A673 (cell line): ENCODE measurements around the gene SPAG16. TPM values are rescaled to one million over a fixed set of nuclear protein-coding genes. Genes with fewer than 3 reads are reported as not detected.

Experiments
- BruUV-seq: library from RNA; stranded (reverse); fragments of 400-500 nt; replicated peaks from 2 replicates; lab custom pipeline; 2021; lab: Mats Ljungman, UMichigan
- CTCF ChIA-PET: fragments of 300-600 bp; sonication (Branson Sonifier 250); formaldehyde crosslinking; loops from one replicate; lab custom pipeline; 2022; ENCODE audit warnings: antibody characterized with exemption; lab: Charles Lee
- POLR2A ChIA-PET: fragments of 300-600 bp; sonication (Branson Sonifier 250); formaldehyde crosslinking; loops from one replicate; lab custom pipeline; 2022; ENCODE audit warnings: antibody characterized with exemption; ENCODE audit not compliant: low non-redundant PET; lab: Charles Lee
- DNase-seq: peaks from one replicate; pipeline ENCODE4 v3.0.0-alpha.2; 2015; ENCODE audit warnings: low spot score
- H3K27ac ChIP-seq: fragments of 200-600 bp; sonication (generic); 2 replicates; pipeline ENCODE4 v1.5.1; 2016; ENCODE audit warnings: mixed run types, low read depth, mild to moderate bottlenecking, mixed read lengths, antibody characterized with exemption, low read length; ENCODE audit not compliant: poor library complexity, severe bottlenecking
- H3K27me3 ChIP-seq: fragments of 200-600 bp; sonication (generic); replicated peaks from 2 replicates; pipeline ENCODE4 v1.6.1; 2017; ENCODE audit warnings: mixed run types, low read depth, mild to moderate bottlenecking, mixed read lengths, antibody characterized with exemption, low read length; ENCODE audit not compliant: insufficient read depth, poor library complexity
- H3K36me3 ChIP-seq: fragments of 200-600 bp; sonication (generic); 2 replicates; pipeline ENCODE4 v1.6.1; 2016; ENCODE audit warnings: mixed run types, mild to moderate bottlenecking, mixed read lengths, antibody characterized with exemption, low read length; ENCODE audit not compliant: insufficient read depth, poor library complexity, severe bottlenecking
- H3K4me1 ChIP-seq: fragments of 200-600 bp; sonication (generic); 2 replicates; pipeline ENCODE4 v1.6.1; 2017; ENCODE audit warnings: mixed run types, mild to moderate bottlenecking, mixed read lengths, antibody characterized with exemption, low read length; ENCODE audit not compliant: insufficient read depth, poor library complexity, severe bottlenecking
- H3K4me3 ChIP-seq: fragments of 200-600 bp; sonication (generic); 2 replicates; pipeline ENCODE4 v1.5.1; 2016; ENCODE audit warnings: low read depth, mixed run types, mild to moderate bottlenecking, mixed read lengths, low read length; ENCODE audit not compliant: poor library complexity, severe bottlenecking
- H3K9me3 ChIP-seq: fragments of 200-600 bp; sonication (generic); 2 replicates; pipeline ENCODE4 v1.6.1; 2016; ENCODE audit warnings: mixed run types, low read depth, mild to moderate bottlenecking, mixed read lengths, antibody characterized with exemption, low read length; ENCODE audit not compliant: poor library complexity, severe bottlenecking
- EZH2 ChIP-seq: fragments of 200-600 bp; sonication (generic); IDR thresholded peaks from 2 replicates; pipeline ENCODE4 v1.6.1; 2017; ENCODE audit warnings: borderline replicate concordance, low read depth, mild to moderate bottlenecking, mixed read lengths, antibody characterized with exemption, low read length; ENCODE audit not compliant: poor library complexity, severe bottlenecking
- intact Hi-C: fragments of 100-400 bp; cut with micrococcal nuclease; formaldehyde crosslinking; loops from one replicate; pipeline ENCODE4 v1.10.0; 2022; ENCODE audit not compliant: unreplicated experiment
- total RNA-seq: library from RNA; stranded (reverse); gene quantifications from 2 replicates; pipeline ENCODE4 v1.2.3, GENCODE V29; 2021
- TF ChIP-seq, protein P1 (sequence below): fragments of 300-800, 200-600 bp; sonication (generic); conservative IDR thresholded peaks from 2 replicates; pipeline ENCODE4 v1.5.1; 2017; ENCODE audit warnings: low read depth, mild to moderate bottlenecking, antibody characterized with exemption, low read length, moderate library complexity, mixed read lengths

SPAG16 gene
- total RNA-seq, 1 experiment from 2014 or later = 13.1 TPM

DNA sequence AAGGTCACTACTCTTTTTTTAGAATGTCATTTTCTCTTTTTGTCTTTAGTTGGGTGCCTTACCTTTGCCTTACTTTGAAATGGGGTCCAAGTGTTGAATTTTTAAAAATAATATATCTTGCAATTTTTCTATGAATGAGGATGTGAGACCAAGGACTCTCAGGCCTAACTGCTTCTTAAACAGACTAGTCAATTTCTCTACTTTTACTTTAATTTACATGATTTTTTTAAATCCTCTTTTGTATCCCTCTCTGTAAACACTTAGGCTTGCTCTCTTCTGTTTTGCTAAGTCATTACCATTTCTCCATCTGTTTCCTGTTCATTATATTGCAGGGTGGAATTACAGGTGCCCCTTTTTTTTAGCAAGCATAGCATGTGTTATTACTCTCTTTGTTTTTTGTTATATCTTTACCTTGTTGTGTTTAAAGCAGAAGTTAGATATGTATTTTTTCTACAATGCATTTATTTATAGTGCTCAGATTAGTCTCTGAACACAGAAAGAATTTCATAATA lies 261.8 kb downstream of the SPAG16 start:
- no peaks in the 10 kb centered on the region for H3K9me3 ChIP-seq
- no peak for DNase-seq
- ChIA-PET CTCF (no interaction called here), POLR2A (no interaction called here)
- no peaks in the 10 kb centered on the region for H3K36me3 ChIP-seq
- H3K4me1 ChIP-seq = no peaks in the 10 kb centered on the region
- no peak overlapping the region for H3K27ac ChIP-seq
- H3K4me3 ChIP-seq = no peak overlapping the region
- no peak for TF ChIP-seq EZH2
- TF ChIP-seq, protein P1, sequence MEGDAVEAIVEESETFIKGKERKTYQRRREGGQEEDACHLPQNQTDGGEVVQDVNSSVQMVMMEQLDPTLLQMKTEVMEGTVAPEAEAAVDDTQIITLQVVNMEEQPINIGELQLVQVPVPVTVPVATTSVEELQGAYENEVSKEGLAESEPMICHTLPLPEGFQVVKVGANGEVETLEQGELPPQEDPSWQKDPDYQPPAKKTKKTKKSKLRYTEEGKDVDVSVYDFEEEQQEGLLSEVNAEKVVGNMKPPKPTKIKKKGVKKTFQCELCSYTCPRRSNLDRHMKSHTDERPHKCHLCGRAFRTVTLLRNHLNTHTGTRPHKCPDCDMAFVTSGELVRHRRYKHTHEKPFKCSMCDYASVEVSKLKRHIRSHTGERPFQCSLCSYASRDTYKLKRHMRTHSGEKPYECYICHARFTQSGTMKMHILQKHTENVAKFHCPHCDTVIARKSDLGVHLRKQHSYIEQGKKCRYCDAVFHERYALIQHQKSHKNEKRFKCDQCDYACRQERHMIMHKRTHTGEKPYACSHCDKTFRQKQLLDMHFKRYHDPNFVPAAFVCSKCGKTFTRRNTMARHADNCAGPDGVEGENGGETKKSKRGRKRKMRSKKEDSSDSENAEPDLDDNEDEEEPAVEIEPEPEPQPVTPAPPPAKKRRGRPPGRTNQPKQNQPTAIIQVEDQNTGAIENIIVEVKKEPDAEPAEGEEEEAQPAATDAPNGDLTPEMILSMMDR = no peak
- no TSS peak for BruUV-seq
- intact Hi-C loops = no loop called here
- peaks cover 4% of the 10 kb centered on the region for H3K27me3 ChIP-seq

DNA sequence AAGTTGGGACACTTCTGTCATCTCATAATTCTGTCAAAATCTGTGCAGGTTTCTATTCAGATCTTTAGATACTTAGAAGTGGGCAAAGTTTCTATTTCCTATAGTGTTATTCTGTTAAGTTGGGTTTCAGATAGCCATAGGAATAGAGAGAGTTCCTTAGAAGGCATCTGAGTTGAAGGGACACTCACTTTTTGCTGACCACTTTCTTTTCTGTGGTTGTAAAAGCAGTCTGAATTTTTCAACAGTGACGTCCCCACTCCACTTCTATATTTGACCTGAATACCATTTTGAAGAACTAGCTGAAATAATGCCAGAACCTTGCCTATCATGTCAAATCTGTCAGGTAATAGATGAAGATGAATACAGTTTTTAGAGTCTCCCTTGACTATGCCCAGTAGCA lies 267.3 kb downstream of the SPAG16 start:
- POLR2A ChIA-PET = no interaction called here
- Histone ChIP-seq H3K4me1 (no peaks in the 10 kb centered on the region), H3K9me3 (no peaks in the 10 kb centered on the region), H3K27me3 (peaks cover 4% of the 10 kb centered on the region), H3K36me3 (no peaks in the 10 kb centered on the region), H3K4me3 (no peak overlapping the region), H3K27ac (no peak overlapping the region)
- TF ChIP-seq, protein P1 = no peak
- no peak for TF ChIP-seq EZH2
- intact Hi-C loops = no loop called here
- DNase-seq = no peak
- CTCF ChIA-PET = no interaction called here
- no TSS peak for BruUV-seq

DNA sequence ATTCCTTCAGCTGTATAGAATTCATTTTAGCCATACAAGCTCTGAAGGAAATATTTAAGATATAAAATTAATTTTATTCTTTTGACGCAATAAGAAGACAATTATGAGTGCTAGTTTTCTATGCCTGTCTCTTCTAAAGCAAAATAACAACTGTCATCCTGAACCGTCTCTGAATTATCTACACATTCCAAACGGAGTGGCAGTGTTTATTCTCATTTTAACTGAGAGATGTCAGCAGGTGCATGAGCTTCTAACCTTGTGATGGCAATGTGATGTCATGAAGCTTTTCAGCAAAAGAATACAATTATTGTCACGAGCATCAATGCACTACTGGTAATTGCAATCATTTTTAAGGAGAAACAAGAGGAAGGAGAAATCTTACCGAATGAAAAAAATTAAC lies 274.8 kb downstream of the SPAG16 start:
- no peak for DNase-seq
- Histone ChIP-seq H3K9me3 (no peaks in the 10 kb centered on the region), H3K27me3 (no peaks in the 10 kb centered on the region), H3K27ac (no peak overlapping the region), H3K4me1 (no peaks in the 10 kb centered on the region), H3K36me3 (no peaks in the 10 kb centered on the region), H3K4me3 (no peak overlapping the region)
- intact Hi-C loops = no loop called here
- TF ChIP-seq, protein P1 = no peak
- TF ChIP-seq EZH2 = no peak
- CTCF ChIA-PET = no interaction called here
- no TSS peak for BruUV-seq
- POLR2A ChIA-PET = no interaction called here
